H1 (cell line): ENCODE data around the gene OR6N2.

ENCODE experiments used
- BRCA1 ChIP-seq: IDR thresholded peaks from 2 replicates; pipeline ENCODE4 v1.6.1; 2012; ENCODE audit warnings: low read depth, low read length, improper control_type of control experiment
- CTCF ChIP-seq, 3 experiments: IDR thresholded peaks; 1 replicate in 2 of 3; 2 replicates in 1 of 3; pipeline versions ENCODE4 v1.5.1 to v1.6.1; 2011; ENCODE audit warnings: low read length in 3 of 3, mild to moderate bottlenecking in 3 of 3, inconsistent platforms in 2 of 3, low read depth in 1 of 3, moderate library complexity in 1 of 3; ENCODE audit not compliant: insufficient read depth in 1 of 3; ENCODE audit errors: control extremely low read depth in 1 of 3
- EZH2 ChIP-seq: fragments of 200-600 bp; sonication (generic); IDR thresholded peaks from 2 replicates; pipeline ENCODE4 v1.7.1; 2012; ENCODE audit warnings: low read depth, mild to moderate bottlenecking, moderate library complexity, low read length, inconsistent platforms; ENCODE audit not compliant: severe bottlenecking
- JUND ChIP-seq: IDR thresholded peaks from 2 replicates; pipeline ENCODE4 v1.6.1; 2011; ENCODE audit warnings: mild to moderate bottlenecking, improper control_type of control experiment, low read length
- POLR2A ChIP-seq, 2 experiments: IDR thresholded peaks; 1 replicate in 1 of 2; 2 replicates in 1 of 2; pipeline ENCODE4 v1.6.1; 2011; ENCODE audit warnings: low read depth in 2 of 2, low read length in 2 of 2, mild to moderate bottlenecking in 2 of 2; ENCODE audit errors: control extremely low read depth in 1 of 2
- RFX5 ChIP-seq: IDR thresholded peaks from 2 replicates; pipeline ENCODE4 v1.6.1; 2011; ENCODE audit warnings: low read depth, low read length, improper control_type of control experiment, borderline replicate concordance
- SIN3A ChIP-seq, 2 experiments: IDR thresholded peaks in 1 of 2; conservative IDR thresholded peaks in 1 of 2; 2 replicates each; pipeline ENCODE4 v1.6.1; 2011 to 2012; ENCODE audit warnings: low read length in 2 of 2, improper control_type of control experiment in 1 of 2, low read depth in 1 of 2, mild to moderate bottlenecking in 1 of 2
- SP1 ChIP-seq: IDR thresholded peaks from 2 replicates; pipeline ENCODE4 v1.6.1; 2011; ENCODE audit warnings: low read depth, low read length

GRCh38 chr1:158752155-158752712 is 28.8 kb downstream of the OR6N2 start:
- TF ChIP-seq JUND = no peak
- no peak for TF ChIP-seq EZH2
- no peak for TF ChIP-seq POLR2A (IDR thresholded peaks at IDR 0.05; ENCODE audit: control extremely low read depth in 1 of 2, low read depth in 2 of 2, low read length in 2 of 2)
- no peak for TF ChIP-seq CTCF (IDR thresholded peaks at IDR 0.05; ENCODE audit: control extremely low read depth in 1 of 3, insufficient read depth in 1 of 3, low read depth in 1 of 3, low read length in 3 of 3)
- TF ChIP-seq BRCA1 = no peak
- no peak for TF ChIP-seq RFX5
- TF ChIP-seq SP1 = no peak
- no peak for TF ChIP-seq SIN3A (conservative IDR thresholded peaks at IDR 0.05 in 1 of 2, IDR thresholded peaks at IDR 0.05 in 1 of 2; ENCODE audit: low read depth in 1 of 2, low read length in 2 of 2)
